ENCODE data around the gene MRPS27. TPM values are rescaled to one million over a fixed set of nuclear protein-coding genes. Genes with fewer than 3 reads are reported as not detected.

MRPS27 gene
- total RNA-seq, 1 donor from 2014 or later = 56.0 TPM

GRCh38 chr5:72313141-72313540 lies 6.9 kb downstream of the MRPS27 start:
- no peak overlapping the region for H3K27ac Mint-ChIP-seq
- H3K27me3 Mint-ChIP-seq (ENCODE audit: low read depth) = no peaks in the 10 kb centered on the region
- no peaks in the 10 kb centered on the region for H3K9me3 Mint-ChIP-seq
- TF ChIP-seq CTCF (IDR thresholded peaks at IDR 0.05; ENCODE audit: unreplicated experiment) = no peak
- no peak overlapping the region for H3K4me3 Mint-ChIP-seq
- DNase-seq (ENCODE audit: low spot score in 2 of 2, unreplicated experiment in 2 of 2) = no peak
- H3K36me3 Mint-ChIP-seq = peaks cover 31% of the 10 kb centered on the region
- peaks cover 7% of the 10 kb centered on the region for H3K4me1 Mint-ChIP-seq

- Mint-ChIP-seq H3K9me3 (no peaks in the 10 kb centered on the region), H3K4me3 (no peak overlapping the region), H3K27ac (peak overlapping the region; percentile 98), H3K4me1 (peaks cover 23% of the 10 kb centered on the region), H3K27me3 (ENCODE audit: low read depth) (no peaks in the 10 kb centered on the region), H3K36me3 (peaks cover 24% of the 10 kb centered on the region)
- TF ChIP-seq CTCF (IDR thresholded peaks at IDR 0.05; ENCODE audit: unreplicated experiment) = no peak
- no peak for DNase-seq (ENCODE audit: low spot score in 2 of 2, unreplicated experiment in 2 of 2)
Observed at GRCh38 chr5:72308853-72309191, 11.2 kb downstream of the MRPS27 start.

GRCh38 chr5:72307968-72308852 lies 11.8 kb downstream of the MRPS27 start:
- no peaks in the 10 kb centered on the region for H3K27me3 Mint-ChIP-seq (ENCODE audit: low read depth)

GRCh38 chr5:72307573-72307967 lies 12.5 kb downstream of the MRPS27 start:
- H3K36me3 Mint-ChIP-seq = peaks cover 24% of the 10 kb centered on the region
- H3K27ac Mint-ChIP-seq = peak overlapping the region; percentile 98
- TF ChIP-seq CTCF (IDR thresholded peaks at IDR 0.05; ENCODE audit: unreplicated experiment) = no peak
- H3K9me3 Mint-ChIP-seq = no peaks in the 10 kb centered on the region
- DNase-seq (ENCODE audit: low spot score in 2 of 2, unreplicated experiment in 2 of 2) = no peak
- peak overlapping the region; percentile 80 for H3K4me3 Mint-ChIP-seq
- peaks cover 24% of the 10 kb centered on the region for H3K4me1 Mint-ChIP-seq
- no peaks in the 10 kb centered on the region for H3K27me3 Mint-ChIP-seq (ENCODE audit: low read depth)

More at GRCh38 chr5:72307968-72308852, 11.8 kb downstream of the MRPS27 start:
- DNase-seq (ENCODE audit: low spot score in 2 of 2, unreplicated experiment in 2 of 2) = peak; percentile 95 to 97
- Mint-ChIP-seq H3K4me3 (peak overlapping the region; percentile 80), H3K9me3 (no peaks in the 10 kb centered on the region), H3K4me1 (peaks cover 23% of the 10 kb centered on the region), H3K27ac (peak overlapping the region; percentile 98), H3K36me3 (peaks cover 25% of the 10 kb centered on the region)
- peak; percentile 69 for TF ChIP-seq CTCF (IDR thresholded peaks at IDR 0.05; ENCODE audit: unreplicated experiment)

- TF ChIP-seq CTCF (IDR thresholded peaks at IDR 0.05; ENCODE audit: unreplicated experiment) = no peak
- no peak for DNase-seq (ENCODE audit: low spot score in 2 of 2, unreplicated experiment in 2 of 2)
- Mint-ChIP-seq H3K9me3 (no peaks in the 10 kb centered on the region), H3K4me3 (no peak overlapping the region), H3K36me3 (peaks cover 15% of the 10 kb centered on the region), H3K4me1 (peaks cover 38% of the 10 kb centered on the region), H3K27ac (peak overlapping the region; percentile 73), H3K27me3 (ENCODE audit: low read depth) (no peaks in the 10 kb centered on the region)
Observed at GRCh38 chr5:72305194-72306142, 14.6 kb downstream of the MRPS27 start.
